IPS-NIHi7 (cell line): ENCODE data around the gene STYXL1.

ENCODE experiments used
- DNase-seq: peaks from one replicate; pipeline ENCODE4 v3.0.0; 2012; ENCODE audit warnings: mixed read lengths; ENCODE audit errors: extremely low spot score

STYXL1 gene

DNA sequence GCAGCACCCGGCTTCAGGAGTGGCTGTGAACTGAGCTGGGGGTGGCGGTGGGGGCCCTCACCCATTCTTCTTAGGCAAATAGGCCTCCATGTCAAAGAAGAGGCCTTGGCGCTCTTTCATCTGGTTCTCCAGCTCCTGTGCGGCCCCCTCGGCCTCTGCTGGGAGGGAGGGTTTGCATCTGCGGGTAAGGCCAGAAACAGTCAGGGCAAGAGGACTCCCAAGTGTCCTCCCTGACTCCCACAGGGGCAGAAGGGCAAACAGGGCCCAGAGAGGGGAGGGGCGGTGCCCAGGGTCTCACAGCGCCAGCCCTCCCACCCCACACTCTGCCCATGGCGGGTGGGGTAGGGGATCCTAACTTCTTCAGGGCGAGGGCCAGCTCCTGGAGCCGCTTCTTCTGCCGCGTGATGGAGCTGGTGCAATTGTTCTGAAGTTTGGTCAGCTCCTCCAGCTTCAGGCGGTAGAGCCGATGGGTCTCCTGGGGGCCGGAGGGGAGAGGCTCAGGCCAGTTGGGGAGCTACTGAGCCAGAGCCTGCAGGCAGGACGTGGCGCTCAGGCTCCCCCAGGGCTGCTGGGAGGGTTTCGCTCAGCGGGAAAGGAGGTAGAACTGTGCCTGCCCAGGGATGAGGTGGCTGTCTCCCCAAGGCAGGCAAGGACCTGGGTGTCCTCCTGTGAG is 55.6 kb downstream of the STYXL1 start:
- no peak for DNase-seq

DNA sequence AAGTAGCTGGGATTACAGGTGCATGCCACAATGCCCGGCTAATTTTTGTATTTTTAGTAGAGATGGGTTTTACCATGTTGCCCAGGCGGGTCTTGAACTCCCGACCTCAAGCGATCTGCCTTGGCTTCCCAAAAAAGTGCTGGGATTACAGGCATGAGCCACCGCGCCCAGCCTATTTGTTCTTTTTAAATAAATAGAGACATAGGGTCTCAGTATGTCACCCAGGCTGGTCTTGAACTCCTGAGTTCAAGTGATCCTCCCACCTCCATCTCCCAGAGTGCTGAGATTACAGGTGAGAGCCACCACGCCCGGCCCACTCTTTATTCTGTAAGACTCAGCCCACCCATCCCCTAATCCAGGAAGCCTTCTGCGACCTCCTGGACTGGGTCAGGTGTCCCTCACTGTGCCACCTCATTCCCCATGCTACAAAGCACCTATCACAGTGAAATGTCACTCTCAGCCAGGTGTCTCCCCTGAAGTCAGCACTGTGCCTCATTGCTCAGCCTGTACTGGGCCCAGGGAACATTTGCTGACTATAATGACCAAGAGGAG is 56.2 kb downstream of the STYXL1 start:
- no peak for DNase-seq

DNA sequence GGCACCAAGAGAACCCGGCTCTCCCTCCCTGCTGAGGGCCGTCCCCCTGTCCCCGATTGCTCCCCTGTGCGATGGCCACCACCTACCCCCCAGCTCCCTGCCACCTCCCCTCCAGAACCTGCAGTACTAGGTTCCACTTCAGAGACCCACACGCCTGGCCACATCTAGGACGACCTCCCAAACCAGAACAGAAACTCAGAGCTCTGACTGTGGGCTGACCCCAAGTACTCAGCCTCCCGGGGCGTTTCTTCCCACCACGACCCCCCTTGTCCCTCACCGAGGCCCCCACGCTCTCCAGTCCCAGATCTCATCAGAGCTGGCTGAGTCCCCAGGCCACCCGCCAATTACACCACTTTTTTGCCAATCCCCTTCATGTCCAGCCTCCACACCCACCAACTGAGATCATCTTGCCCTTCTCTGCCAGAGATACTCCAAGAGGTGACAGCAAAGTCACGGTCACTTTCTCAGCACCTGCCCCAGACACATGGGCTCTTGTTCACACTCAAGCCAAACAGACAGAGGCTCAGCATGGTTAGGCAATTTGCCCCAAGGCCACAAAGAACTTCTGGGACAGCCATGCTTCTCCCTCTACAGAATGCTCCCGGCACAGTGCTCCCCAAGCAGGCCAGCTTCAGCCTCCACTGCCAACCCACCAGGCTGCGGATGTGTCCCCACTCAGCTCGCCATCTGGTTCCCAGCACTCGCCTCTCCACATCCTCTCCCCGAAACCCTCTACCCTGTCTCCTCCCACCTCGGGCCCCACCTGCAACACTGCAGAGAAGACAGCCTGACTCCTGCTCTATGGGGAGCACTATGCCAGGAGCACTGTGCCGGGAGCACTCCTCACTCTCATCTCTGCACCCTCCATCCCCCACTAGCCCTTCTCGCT is 58.1 kb downstream of the STYXL1 start:
- no peak for DNase-seq

DNA sequence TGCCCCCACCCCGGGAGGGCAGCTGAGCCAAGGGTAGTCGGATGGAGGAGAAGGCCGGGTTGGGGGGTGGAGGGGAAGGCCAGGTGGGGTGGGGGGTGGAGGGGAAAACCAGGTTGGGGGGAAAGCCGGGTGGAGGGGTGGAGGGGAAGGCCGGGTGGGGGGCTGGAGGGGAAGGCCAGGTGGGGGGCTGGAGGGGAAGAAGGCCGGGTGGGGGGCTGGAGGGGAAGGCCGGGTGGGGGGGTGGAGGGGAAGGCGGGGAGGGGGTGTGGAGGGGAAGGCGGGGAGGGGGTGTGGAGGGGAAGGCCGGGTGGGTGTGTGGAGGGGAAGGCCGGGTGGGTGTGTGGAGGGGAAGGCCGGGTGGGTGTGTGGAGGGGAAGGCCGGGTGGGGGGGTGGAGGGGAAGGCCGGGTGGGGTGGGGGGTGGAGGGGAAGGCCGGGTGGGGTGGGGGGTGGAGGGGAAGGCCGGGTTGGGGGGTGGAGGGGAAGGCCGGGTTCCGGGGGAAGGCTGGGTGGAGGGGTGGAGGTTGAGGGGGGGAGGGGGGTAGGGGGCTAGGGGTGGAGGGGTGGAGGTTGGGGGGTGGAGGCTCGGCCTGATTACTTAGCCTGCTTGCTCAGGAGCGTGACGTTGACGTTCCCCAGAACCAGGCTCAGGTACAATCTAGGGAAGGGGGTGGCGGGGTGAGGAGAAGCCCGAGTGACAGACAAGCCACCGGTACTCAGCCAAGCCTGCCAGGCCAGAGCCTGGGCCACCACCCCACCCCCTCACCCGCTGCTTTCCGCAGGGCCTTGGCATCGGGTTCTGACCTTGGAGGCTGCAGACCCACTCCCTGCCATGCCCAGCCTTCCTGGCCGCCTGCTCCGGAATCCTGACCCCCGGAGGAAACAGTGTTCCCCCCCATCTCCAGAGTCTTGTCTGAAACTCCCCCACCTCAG is 59.0 kb downstream of the STYXL1 start:
- no peak for DNase-seq

DNA sequence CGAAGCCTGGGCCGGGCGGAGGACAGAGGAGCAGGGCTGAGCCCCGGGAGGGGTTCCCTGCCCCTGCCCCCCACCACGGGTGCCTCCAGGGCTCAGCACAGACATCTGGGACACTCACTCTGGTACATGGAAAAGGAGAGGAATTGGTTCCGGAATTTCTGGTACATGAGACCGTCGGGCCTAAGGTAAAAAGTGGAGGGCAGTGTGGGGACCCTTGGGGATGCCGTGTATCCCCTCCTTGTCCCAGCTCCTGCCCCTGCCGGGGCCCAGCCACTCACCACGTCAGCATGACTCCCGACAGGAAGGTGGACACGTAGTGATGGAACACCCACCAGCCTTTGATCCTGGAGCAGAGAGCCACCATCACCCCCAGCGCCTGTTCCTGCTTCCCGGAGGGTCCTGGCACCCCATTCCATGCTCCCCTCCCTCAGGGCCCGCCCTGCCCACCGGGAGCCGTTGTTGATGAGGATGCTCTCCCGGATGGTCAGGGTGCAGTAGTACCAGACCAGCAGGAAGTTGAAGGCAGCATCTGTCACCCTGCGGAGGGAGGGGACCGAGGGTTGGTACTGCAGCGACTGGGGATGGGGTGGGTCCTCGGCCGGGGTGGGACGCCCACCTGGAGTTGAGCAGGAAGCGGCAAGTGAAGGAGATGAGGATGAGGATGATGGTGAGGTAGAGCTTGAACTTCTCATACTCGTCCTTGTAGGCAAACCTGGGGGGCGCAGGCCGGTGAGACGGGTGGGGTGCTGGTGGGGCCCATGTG is 59.8 kb downstream of the STYXL1 start:
- no peak for DNase-seq

DNA sequence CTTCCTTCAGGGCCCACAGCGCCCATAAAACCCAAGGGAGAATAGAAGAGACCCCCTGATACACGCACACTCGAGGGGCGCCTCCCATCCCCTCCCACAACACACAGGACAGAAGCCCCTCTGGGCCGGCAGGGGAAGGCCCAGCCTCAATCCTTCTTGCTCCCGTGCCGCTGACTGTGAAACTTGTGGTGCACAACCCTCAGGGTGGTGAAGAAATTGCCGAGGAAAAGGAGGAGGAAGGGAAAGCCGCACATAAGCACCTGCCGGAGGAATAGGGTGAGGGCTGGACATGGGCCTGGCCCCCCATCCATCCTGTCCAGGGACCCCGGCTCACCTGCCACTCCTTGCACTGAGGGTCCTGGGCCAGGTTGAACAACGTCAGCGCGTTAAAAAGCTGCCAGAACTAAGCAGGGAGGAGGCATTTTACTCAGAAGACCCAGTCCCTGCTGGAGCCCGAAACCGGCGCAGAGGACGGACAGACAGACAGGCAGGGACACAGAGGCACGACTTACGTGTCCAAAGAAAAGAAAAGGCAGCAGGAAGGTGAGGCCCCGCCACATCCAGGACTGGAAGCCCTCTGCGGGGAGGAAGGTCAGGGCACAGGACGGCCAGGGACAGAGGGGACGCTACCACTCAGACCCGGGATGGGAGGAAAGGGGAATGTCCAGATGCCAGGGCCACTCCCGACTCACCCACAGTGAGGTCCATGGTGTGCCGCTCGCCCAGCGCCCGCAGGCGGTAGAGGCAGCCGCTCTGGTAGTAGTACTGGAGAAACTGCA is 60.6 kb downstream of the STYXL1 start:
- DNase-seq, result no peak

DNA sequence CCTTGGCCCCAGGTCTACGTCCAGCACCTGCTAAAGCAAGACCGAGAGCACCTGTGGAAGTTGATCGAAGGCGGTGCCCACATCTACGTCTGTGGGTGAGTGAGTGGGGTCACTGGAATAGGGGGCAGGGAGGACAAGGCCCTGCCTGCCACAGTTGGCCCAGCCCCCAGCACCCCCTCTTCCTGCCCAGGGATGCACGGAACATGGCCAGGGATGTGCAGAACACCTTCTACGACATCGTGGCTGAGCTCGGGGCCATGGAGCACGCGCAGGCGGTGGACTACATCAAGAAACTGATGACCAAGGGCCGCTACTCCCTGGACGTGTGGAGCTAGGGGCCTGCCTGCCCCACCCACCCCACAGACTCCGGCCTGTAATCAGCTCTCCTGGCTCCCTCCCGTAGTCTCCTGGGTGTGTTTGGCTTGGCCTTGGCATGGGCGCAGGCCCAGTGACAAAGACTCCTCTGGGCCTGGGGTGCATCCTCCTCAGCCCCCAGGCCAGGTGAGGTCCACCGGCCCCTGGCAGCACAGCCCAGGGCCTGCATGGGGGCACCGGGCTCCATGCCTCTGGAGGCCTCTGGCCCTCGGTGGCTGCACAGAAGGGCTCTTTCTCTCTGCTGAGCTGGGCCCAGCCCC is 61.5 kb downstream of the STYXL1 start:
- no peak for DNase-seq

DNA sequence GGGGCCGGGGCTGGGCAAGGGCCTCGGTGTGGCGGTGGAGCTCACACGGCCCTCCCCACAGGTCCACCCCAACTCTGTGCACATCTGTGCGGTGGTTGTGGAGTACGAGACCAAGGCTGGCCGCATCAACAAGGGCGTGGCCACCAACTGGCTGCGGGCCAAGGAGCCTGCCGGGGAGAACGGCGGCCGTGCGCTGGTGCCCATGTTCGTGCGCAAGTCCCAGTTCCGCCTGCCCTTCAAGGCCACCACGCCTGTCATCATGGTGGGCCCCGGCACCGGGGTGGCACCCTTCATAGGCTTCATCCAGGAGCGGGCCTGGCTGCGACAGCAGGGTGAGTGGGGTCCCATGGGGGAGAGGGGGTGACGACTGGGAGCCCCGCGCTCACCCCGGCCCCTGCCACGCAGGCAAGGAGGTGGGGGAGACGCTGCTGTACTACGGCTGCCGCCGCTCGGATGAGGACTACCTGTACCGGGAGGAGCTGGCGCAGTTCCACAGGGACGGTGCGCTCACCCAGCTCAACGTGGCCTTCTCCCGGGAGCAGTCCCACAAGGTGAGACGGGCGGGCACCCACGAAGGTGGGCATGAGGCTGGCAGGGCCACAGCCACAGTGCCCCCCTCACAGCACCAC is 62.2 kb downstream of the STYXL1 start:
- no peak for DNase-seq

DNA sequence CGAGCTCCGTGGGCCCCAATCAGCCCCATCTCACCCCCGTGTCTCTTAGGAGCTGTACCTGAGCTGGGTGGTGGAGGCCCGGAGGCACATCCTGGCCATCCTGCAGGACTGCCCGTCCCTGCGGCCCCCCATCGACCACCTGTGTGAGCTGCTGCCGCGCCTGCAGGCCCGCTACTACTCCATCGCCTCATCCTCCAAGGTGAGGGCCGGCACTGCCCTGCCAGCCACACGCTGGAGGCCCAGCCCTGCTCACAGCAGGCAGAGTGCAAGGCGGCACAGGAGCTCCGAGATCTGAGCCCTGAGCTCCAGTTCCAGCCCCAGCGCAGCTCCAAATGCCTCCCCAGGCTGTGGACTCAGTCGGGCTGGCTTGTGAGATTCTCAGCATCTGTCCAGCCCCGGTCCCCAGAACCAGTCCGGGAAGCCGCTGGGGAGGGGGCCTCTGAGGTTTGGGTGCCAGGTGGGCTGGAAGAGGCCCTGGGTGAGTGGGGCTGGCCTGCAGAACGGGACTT is 62.7 kb downstream of the STYXL1 start:
- no peak for DNase-seq

DNA sequence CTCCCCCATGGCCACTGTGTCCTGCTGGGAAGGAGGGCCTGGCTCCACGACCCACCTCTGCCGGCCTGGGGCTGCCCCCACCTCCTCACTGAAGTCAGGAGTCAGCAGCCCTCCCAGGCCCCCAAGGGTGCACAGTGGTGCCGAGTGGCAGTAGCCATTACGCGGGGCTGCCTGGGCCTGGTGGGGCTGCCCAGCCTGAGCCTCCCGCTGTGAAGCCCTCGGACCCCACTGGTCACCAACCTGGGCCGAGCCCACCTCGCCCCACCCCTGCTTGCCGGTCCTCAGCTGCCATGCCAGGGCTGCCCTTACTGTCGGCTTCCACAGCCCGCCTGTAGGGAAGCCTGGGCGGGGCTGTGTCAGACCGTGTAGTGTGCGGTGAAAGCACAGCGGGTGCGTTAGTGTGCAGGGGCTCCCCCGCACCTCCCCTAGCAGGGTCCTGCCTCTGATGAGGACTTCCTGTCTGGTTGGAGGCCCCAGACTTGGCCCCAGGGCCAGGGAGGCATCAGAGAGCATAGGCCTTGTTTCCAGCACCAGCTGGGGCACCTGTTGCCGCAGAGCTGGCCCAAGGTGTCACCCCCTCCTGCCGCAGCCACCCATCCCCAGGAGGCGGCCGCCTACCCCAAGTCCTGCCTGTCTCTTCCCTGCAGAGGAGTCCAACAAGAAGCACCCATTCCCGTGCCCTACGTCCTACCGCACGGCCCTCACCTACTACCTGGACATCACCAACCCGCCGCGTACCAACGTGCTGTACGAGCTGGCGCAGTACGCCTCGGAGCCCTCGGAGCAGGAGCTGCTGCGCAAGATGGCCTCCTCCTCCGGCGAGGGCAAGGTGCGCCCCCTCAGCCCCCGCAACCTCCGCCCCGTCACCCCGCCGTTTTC is 63.4 kb downstream of the STYXL1 start:
- no peak for DNase-seq

DNA sequence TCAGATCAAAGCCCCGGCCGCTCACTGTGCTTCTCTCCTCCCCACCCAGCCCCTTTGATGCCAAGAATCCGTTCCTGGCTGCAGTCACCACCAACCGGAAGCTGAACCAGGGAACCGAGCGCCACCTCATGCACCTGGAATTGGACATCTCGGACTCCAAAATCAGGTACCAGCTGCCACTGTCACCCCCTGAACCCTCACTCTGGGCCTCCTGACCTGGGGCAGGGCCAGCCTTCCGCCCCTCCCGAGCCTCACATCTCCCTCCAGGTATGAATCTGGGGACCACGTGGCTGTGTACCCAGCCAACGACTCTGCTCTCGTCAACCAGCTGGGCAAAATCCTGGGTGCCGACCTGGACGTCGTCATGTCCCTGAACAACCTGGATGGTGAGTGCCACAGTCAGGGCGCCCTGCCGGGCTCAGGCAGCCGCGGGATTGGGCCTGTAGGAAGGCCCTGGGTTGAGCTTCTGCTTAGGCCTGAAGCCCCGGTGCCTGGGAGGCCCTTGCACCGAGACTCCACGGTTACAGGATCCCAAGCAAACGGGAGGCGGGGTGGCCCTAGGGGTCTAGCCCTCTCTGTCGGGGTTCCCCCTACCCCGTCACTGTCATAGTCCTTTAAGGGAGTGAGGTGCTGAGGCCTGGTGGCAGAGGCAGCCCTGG is 64.2 kb downstream of the STYXL1 start:
- no peak for DNase-seq

DNA sequence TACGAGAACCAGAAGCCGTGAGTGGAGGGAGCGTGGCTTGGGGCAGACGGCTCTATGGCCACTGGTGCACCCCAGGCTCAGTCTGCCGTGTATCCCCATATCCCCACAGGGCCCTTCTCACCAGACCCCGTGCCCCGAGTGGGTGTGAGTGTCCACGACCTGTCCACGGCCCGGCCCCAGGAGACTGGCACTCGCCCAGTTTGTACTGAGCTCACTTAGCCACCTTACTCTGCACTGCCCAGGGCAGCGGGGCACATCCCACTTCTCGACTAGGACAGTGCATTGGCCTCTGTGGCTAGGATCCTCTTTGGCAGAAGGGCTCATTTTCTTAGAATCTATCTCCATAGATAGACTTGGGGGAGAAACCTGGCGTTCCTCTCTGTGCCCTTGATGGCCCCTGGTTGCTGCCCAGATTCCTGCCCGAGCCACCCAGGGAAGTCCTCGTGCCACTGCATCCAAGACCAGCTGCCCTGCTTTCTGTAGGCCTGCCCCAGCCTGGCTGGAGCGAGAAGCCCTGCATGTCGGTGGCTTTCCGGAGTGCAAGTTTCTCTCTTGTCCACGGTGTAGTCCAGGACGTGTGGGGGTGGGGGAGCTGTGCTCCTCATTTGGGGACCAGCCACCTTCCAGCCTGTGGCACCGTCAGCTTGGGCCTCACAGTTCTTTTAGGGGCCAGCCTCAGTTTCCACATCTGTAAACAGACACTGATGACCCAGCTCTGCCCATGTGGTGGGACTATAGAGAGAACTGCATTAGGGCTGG is 65.3 kb downstream of the STYXL1 start:
- DNase-seq, result no peak

DNA sequence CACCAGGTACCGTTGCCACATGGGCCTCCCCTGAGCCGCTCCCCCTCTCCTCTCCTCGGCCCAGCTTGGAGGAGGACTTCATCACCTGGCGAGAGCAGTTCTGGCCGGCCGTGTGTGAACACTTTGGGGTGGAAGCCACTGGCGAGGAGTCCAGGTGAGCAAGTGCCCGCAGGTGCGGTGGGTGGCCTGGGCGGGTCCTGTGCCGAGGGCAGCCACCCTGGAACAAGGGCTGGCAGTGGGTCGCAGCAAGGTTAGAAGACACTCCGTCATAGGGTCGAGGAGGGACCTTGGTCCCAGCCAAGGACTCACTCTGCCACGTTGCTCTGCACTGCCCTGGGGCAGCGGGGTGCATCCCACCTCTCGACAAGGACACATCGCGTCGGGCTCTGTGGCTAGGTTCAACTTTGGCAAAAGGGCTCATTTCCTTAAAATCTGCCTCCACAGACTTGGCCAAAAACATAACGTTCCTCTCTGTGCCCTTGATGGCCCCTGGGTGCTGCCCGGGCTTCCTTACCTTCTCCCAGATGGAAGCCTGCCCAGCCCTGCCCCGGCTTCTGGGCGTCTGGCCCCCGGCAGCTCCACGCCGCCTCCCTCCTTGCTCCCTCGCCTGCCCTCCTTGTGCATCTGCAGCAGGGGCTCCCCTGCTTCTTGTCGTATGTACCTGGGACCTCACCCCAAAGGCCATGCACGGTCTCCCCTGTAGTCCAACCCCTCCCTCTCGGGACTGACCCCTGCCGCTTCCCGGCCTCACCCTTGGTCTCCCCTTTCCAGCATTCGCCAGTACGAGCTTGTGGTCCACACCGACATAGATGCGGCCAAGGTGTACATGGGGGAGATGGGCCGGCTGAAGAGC is 66.1 kb downstream of the STYXL1 start:
- DNase-seq, result no peak

DNA sequence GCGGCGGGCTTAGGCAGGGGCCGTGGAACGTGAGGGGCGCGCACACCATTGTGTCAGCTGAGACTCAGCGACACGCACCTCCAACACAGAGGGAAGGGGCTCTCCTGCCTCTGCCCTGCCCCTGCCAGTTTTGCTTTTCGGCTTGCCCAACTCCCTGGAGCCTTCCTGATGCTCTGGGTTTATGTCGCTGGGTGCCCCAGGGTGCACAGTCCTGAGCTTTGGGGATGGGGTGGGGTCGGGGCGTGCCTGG is 66.7 kb downstream of the STYXL1 start:
- DNase-seq, result no peak

DNA sequence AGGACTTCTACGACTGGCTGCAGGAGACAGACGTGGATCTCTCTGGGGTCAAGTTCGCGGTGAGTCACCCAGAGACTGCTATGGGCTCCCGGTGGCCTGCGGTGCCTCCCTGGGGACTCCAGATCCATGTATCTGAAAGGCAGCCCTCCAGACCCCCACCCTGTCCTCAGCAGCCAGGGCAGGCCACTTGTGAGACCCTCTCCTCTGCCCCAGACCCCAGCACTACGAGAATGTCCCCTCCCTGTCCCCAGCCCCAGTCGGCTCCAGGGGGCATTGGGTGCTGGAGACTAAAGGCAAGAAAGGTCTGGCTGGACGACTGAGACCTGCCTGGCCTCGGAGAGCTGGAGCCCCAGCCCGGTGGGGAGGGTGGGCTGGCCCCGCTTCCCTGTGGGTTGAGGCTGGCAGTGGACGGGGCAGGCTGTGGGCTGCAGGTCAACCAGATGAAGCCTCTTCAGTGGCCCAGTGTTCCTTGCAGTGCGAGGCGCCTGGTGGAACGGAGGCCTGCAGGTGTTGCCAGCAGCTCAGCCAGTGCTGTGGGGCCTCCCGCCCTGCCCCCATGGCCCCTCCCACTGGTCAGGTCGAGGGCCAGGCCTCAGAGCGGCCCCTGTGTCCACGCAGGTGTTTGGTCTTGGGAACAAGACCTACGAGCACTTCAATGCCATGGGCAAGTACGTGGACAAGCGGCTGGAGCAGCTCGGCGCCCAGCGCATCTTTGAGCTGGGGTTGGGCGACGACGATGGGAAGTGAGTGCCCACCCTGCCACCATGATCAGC is 67.2 kb downstream of the STYXL1 start:
- DNase-seq, result no peak
